ENCODE measurements around the gene AMTN.

Gene AMTN

DNA sequence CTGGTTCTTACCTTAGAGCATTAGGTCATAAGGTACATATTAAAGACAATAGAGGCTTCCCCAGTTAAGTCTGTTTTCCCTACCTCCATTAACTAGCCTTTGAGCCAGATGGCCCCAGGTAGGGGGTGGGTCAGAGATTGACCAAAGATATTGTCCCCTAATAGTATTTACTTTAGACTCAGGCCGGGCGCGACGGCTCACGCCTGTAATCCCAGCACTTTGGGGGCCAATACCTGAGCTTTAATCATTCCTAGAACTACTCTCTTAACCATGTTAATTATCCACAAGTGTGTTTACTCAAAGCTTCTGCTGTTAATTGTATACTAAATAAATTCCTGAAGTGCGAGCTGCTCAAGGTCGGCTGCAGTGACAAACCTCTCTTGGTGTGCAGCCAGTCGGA, 45.7 kb downstream of the AMTN start:
- peak; percentile 50 for DNase-seq

GRCh38 chr4:70570796-70571195, 52.4 kb downstream of the AMTN start:
- DNase-seq, result no peak

DNA sequence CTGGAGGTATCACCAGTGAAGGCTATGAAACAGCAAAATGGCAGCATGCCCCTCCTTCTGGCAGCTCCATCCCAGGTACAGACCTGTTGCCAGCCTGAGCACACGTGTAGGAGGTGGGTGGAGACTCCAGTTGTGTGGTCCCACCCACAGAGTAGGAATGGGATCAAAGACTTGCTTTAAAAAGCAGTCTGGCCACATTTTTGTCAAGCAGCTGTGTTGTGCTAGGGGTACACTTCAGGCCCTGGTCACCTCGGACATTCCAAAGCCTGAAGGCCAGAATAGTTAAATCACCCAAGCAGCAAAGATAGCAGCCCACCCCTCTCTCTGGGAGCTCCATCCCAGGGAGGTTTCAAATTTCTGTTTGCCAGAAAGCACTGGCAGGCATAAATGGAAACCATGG, 53.4 kb downstream of the AMTN start:
- no peak for DNase-seq

- no peak for DNase-seq
These were observed 57.6 kb downstream of the AMTN start for GRCh38 chr4:70575964-70576363.

DNA sequence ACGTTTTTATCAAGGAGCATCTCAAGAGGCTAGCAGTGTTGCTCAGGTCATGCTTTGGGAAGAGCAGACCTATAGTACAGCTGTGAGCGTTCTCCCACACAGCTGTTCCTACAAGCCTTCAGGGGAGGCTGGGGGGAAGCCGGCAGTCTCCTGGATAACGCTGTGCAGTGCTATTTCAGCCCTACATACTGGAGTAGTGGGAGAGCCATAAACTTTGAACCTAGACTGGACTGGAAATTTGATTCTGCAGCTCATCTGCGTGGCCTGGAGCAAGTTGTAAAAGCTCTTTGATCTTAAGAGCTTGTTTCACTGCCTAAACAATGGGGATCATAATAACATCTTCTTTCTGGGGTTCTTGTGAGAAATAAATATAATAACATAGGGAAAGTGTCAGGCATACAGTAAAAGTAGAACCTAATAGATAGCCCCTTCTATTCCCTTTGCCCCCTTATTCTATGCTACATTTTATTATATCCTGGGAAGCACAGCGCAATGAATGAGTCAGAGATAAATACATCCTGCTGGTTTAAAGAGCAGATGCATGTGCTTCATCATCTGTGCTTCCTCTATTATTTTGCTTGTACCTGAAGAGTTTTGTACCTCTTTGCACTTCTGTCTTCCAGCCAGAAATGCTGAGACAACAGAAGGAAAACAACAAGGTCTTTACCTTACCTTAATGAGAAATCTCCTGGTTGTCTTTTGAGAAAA, 59.0 kb downstream of the AMTN start:
- DNase-seq, result no peak

GRCh38 chr4:70581980-70582379, 63.6 kb downstream of the AMTN start:
- DNase-seq, result no peak

Measured in NCI-H2029 treated with DMSO at 0.1 percent for 48 hours (cell line).